GM18858 (cell line): Measurements from ENCODE around the gene THAP9.
"Not testable (repeated sequence)": the region's sequence is repeated elsewhere in the genome, so short reads cannot be mapped to it uniquely, and the experiment has no call there.

Source experiments
- ATAC-seq: cut with Tn5 transposase; IDR thresholded peaks from one replicate; pipeline ENCODE4 v1.9.1; 2021; ENCODE audit not compliant: unreplicated experiment

Gene THAP9

DNA sequence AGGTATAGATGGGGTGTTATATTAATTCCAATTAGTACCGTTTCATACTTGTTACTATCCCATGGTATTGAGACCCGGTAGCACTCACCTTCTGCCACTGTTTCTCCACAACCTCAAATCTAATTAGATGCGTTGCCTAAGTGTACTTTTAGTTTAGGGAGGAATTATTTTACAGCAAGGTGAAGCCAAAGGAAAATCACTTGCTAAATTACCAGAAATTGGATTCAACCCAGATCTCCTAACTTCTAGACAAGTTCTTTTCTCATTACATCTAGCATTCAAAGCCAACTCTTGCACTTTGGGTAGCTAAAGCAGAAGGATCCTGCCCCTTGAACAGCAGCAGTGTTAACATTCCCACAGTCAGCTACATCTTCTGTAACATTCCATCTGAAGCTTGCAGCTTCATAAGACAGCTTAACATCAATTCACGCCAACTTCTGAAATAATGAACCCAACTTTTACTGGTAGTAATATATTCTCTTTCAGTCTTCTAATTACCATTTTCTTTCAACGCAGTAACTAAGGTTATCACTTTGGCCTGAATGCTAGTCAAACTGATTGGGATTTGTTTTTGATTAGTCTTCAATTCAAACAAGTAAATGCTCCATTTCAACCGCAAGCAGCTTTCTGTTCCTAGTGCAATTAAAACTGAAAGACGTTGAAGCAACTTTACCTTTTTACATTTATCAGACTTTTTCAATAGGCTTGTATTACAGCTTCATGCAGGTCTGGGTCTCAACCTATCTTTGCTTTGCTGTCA, 8.6 kb upstream of the THAP9 start:
- no peak for ATAC-seq

- ATAC-seq, result no peak
Observed at GRCh38 chr4:82892467-82892802, 8.1 kb upstream of the THAP9 start.

- no peak for ATAC-seq
Observed at GRCh38 chr4:82893942-82894341, 6.6 kb upstream of the THAP9 start.

- ATAC-seq, result no peak
Observed at GRCh38 chr4:82896755-82897154, 3.8 kb upstream of the THAP9 start.

GRCh38 chr4:82898322-82899243, 2.0 kb upstream of the THAP9 start:
- no peak for ATAC-seq

DNA sequence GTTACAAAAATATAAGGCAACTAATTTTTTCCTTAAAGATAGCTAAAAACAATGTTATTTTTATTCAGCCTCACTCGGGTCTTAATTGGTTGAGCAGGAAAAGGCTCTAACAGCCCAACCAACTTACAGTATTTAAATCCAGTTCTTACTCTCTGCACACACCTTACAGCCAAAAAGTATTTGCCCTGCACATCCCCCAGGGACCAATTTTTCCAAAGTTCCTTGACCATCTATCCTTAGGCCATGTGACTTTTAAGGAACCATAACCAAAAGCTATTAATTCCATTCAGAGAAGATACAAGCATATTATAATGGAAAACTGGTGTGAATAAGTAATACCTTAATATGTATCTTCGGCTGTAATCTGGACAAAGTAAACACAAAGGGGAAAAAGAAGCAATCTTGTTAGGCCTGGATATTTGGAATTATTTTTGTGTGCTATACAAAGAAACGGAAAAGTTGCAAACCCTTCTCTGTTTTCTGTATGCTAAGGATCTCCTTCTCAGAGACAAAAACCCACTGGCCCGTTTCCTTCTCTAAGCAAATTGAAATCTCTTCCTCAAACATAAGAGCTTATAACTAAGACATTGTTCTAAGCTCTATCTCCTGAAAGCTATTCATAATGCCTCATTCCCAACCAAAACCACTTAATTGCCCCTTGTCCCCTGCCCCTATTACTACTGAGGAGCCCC, 1.0 kb upstream of the THAP9 start:
- ATAC-seq, result no peak

GRCh38 chr4:82900066-82900410, 497 bp upstream of the THAP9 start:
- peak; percentile 1 for ATAC-seq

DNA sequence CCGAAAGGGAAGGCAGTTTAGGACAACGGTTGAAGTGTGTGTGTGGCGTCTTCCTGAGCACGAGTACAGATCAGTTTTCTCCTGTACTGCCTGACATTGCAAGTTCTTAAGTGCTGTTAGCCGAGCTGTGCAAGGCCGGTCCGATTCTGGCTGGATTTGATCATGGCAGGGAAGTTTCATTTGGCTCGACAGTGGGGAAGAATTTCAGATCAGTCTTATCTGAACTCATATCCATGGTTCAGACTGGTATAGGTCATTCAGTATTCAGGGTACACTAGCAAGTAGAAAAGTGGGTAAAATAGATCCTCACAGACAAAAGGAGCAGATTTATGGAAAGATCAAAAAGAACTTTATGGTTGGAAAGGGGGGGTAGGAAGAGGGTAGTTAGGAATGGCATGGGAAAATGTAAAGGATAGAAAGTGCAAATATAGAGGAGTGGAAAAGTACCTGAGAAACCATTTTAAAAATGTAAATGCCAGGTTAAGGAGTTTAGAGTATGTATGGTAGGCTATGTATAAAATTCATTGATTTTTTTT, 716 bp downstream of the THAP9 start:
- ATAC-seq, result no peak

DNA sequence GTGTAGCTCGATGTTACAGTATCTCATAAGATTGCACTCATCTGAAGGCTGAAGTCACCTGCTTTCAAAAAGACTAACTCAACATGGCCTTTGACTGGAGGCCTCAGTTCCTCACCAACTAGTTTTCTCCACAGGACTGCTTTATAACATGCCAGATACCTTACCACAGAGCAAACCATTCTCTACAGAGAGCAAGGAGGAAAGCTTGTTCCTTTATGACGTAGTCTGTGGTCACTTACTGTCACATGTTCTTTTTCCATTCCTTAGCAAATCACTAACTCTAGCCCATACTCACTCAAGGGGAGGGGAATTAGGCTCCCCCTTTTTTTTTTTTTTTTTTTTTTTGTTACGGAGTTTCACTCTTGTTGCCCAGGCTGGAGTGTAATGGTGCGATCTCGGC, 3.2 kb downstream of the THAP9 start:
- ATAC-seq, result no peak

- peak; percentile 72 for ATAC-seq
Observed at GRCh38 chr4:82905205-82905604, 4.7 kb downstream of the THAP9 start.

GRCh38 chr4:82906469-82906868, 5.9 kb downstream of the THAP9 start:
- ATAC-seq, result peak; percentile 38

- ATAC-seq, result no peak
Observed at GRCh38 chr4:82909326-82909725, 8.8 kb downstream of the THAP9 start.

DNA sequence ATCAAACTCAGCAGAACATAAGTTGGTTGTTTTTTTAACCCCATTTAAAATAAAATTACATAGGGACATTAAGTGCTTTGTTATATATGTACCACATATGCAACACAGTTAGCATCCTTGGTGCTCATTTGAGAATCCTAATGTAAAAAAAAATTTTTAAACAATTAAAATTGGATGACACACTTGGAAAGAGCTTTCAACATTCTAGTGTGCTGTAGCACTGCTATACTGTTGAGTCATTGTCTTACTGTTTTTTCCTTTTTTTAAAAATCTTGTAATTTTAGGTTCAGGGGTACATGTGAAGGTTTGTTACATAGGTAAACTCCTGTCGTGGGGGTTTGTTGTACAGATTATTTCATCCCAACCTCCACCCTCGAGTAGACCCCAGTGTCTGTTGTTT, 12.8 kb downstream of the THAP9 start:
- ATAC-seq, result no peak

GRCh38 chr4:82913968-82914367, 13.4 kb downstream of the THAP9 start:
- not testable (repeated sequence) for ATAC-seq

GRCh38 chr4:82918091-82918490, 17.6 kb downstream of the THAP9 start:
- ATAC-seq, result no peak

- ATAC-seq, result no peak
Observed at GRCh38 chr4:82919386-82919785, 18.9 kb downstream of the THAP9 start.

DNA sequence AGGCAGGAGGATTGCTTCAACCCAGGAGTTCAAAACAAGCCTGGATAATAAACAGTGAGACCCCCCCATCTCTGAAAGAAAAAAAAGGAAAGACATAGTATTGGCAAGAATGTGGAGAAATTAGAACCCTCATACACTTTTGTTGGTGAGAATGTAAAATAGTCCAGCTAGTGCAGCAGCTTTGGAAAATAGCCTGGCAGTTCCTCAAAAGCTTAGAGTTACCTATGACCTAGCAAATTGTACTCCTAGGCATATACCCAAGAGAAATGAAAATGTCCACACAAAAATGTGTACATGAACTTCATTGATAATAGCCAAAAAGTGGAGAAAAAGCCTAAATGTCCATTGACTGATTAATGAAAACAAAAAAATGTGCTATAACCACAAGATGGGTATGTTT, 21.3 kb downstream of the THAP9 start:
- ATAC-seq, result no peak

DNA sequence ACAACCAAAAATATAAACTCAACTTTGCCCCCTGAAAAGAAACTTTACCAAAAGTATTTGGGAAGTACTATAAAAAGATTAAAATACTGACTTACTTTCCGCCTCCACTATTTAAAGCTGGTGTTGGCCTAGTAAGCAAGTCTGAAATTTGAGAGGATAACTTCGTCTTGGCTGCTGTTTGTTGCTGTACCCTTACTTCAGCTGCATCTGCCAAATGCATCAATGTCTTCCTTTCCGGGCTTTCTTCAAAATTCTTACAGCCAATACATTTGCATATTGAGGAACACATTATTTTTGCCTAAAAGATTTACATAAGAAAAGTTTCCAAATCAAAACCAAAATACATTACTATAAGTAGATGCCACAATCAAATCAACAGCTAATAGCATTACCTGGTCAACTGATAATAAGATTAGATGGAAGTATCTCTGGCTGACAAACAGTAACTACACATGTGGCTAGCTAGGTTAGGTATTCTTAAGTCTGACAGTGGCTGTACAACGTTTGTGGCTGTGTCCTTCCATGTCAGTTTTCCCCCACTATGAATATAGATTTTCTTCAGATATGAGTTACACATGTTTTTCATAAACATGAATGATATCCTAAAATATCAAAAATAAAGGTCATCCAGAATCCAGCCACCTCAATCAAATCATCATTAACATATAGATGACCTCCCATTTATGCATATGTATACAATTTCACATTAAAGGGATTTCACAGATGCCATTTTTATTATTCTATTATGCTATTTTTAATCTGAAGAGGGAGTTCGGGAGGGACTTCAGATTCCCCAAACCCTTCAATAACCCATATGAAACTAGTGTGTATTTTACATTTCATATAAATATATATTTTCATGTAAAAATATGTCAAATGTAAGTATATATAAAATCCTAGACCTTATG, 30.6 kb downstream of the THAP9 start:
- no peak for ATAC-seq

DNA sequence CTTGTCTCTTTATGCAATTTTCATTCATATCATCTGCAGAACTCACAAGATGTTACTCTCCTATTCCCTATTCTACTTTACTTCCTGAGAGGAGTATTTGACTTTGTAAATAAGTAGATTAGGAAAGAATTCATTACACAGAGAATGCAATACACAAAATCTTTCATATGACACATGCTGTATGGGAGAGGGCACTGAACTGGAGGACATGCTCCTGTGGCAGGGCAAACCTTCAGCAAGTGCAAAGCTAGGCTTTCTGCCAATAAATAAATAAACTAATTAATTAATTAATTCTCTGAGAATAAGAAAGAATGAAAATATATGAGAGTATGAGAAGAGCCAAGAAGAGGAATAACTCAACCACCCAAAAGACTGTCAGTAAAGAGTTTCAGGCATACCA, 33.9 kb downstream of the THAP9 start:
- ATAC-seq, result no peak

DNA sequence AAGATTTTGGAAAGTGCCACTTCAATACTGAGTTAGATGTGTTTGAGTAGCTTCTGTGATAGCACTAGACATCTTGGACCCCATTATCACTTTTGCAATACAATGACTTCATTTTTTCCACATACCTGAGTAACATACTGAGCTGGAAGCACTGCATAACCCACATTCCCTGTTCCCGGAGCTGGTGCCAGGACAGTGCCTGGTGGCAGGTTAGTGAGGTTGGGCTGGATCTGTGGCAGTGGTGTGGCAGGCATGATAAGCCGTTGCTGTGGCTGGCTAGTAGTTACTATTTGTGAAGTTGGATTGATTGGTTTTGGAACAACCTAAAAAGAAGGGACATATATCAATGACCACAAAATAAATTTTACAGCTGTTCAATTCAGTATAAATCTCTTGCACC, 38.9 kb downstream of the THAP9 start:
- no peak for ATAC-seq

DNA sequence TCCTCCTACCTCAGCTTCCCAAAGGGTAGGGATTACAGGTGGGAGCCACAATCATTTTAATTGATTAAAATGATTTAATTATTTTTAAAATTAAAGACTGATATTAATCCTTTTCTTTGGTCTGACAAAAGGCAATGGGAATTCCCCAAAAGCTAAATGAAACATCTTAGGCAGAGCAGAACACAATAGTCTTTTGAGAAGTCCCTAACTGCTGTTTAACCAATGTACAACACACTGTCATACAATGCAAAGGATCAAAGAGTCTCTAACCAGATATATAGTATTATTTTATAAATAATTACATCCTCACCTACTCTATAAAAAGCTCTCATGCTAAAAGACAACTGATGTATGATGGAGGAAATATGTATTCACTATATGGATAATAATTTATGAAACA, 47.0 kb downstream of the THAP9 start:
- no peak for ATAC-seq
